Measurements from ENCODE around the gene CREB5.
"Not testable (repeated sequence)": the region's sequence is repeated elsewhere in the genome, so short reads cannot be mapped to it uniquely, and the experiment has no call there.

CREB5 gene

GRCh38 chr7:28811701-28812430 lies 399.5 kb downstream of the CREB5 start:
- Histone ChIP-seq H3K9ac (ENCODE audit: low read depth, low read length) (no peak overlapping the region), H3K9me3 (ENCODE audit: control insufficient read depth, insufficient read depth, low read length) (no peaks in the 10 kb centered on the region), H3K27me3 (ENCODE audit: control insufficient read depth, insufficient read depth, low read length) (no peaks in the 10 kb centered on the region), H3K36me3 (ENCODE audit: control insufficient read depth, insufficient read depth, low read length) (no peaks in the 10 kb centered on the region), H3K4me1 (ENCODE audit: control insufficient read depth, insufficient read depth, low read length) (peaks cover 2% of the 10 kb centered on the region), H3K4me3 (ENCODE audit: low read depth, low read length) (no peak overlapping the region)

DNA sequence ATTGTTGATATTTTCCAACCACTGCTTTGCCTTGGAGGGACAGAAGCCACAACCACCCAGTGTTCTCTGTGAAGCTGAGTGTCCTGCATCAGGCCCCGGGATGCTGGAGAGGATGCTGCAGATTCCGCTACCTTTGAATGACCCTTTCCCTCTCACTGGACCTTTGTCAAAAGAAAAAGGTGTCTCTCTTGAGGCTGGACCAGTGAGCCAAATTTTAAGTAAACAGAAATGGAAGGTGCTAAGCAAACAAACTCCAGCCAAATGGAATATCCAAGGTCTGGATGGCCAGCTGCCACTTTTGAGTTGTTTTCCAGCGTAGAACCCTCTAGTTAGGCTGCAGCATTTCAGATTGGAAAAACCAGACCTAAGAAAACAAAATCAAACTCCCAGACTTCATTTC lies 400.3 kb downstream of the CREB5 start:
- H3K27me3 ChIP-seq (ENCODE audit: control insufficient read depth, insufficient read depth, low read length) = no peaks in the 10 kb centered on the region
- peaks cover 2% of the 10 kb centered on the region for H3K4me1 ChIP-seq (ENCODE audit: control insufficient read depth, insufficient read depth, low read length)
- H3K9me3 ChIP-seq (ENCODE audit: control insufficient read depth, insufficient read depth, low read length) = no peaks in the 10 kb centered on the region
- no peak overlapping the region for H3K9ac ChIP-seq (ENCODE audit: low read depth, low read length)
- H3K36me3 ChIP-seq (ENCODE audit: control insufficient read depth, insufficient read depth, low read length) = no peaks in the 10 kb centered on the region
- no peak overlapping the region for H3K4me3 ChIP-seq (ENCODE audit: low read depth, low read length)

DNA sequence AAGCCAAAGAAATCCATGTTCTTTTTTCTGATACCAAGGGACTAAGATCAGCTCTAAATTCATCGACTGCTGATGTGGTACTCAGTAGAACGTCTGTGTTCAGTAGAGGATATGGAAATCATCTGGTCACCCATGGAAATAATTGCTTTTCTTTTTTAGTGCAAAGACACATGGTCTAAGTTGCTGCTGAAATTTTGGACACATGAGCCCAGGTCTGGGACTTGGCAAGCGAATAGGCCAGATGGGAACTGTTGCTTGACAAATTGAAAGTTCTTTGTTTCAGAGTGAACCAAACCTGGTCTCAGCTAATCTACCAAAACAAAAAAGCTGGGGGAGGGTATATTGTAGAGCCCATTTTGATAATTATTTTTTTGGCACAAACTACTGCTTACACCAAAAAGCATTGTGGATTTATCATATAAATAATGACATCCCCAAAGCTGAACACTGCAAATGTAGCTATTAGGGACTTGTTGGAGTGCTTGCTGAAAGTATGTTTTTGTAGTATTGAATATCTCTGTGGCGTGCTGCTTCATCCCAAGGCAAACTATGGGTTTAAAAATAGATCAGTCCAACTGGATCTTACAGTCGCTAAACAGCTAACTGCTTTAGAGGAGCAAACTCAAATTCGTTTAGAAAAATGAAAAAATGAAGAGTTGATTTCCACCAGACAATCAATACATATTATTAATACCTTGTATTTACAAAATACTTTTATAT lies 401.1 kb downstream of the CREB5 start:
- H3K9ac ChIP-seq (ENCODE audit: low read depth, low read length) = no peak overlapping the region
- peaks cover 2% of the 10 kb centered on the region for H3K4me1 ChIP-seq (ENCODE audit: control insufficient read depth, insufficient read depth, low read length)
- no peaks in the 10 kb centered on the region for H3K9me3 ChIP-seq (ENCODE audit: control insufficient read depth, insufficient read depth, low read length)
- no peaks in the 10 kb centered on the region for H3K27me3 ChIP-seq (ENCODE audit: control insufficient read depth, insufficient read depth, low read length)
- H3K36me3 ChIP-seq (ENCODE audit: control insufficient read depth, insufficient read depth, low read length) = no peaks in the 10 kb centered on the region
- no peak overlapping the region for H3K4me3 ChIP-seq (ENCODE audit: low read depth, low read length)

GRCh38 chr7:28815369-28815927 lies 403.1 kb downstream of the CREB5 start:
- Histone ChIP-seq H3K9me3 (ENCODE audit: control insufficient read depth, insufficient read depth, low read length) (no peaks in the 10 kb centered on the region), H3K27me3 (ENCODE audit: control insufficient read depth, insufficient read depth, low read length) (no peaks in the 10 kb centered on the region), H3K36me3 (ENCODE audit: control insufficient read depth, insufficient read depth, low read length) (no peaks in the 10 kb centered on the region), H3K4me1 (ENCODE audit: control insufficient read depth, insufficient read depth, low read length) (no peaks in the 10 kb centered on the region), H3K4me3 (ENCODE audit: low read depth, low read length) (no peak overlapping the region), H3K9ac (ENCODE audit: low read depth, low read length) (no peak overlapping the region)

- no peaks in the 10 kb centered on the region for H3K4me1 ChIP-seq (ENCODE audit: control insufficient read depth, insufficient read depth, low read length)
- H3K9ac ChIP-seq (ENCODE audit: low read depth, low read length) = no peak overlapping the region
- H3K36me3 ChIP-seq (ENCODE audit: control insufficient read depth, insufficient read depth, low read length) = no peaks in the 10 kb centered on the region
- H3K9me3 ChIP-seq (ENCODE audit: control insufficient read depth, insufficient read depth, low read length) = no peaks in the 10 kb centered on the region
- H3K27me3 ChIP-seq (ENCODE audit: control insufficient read depth, insufficient read depth, low read length) = no peaks in the 10 kb centered on the region
- no peak overlapping the region for H3K4me3 ChIP-seq (ENCODE audit: low read depth, low read length)
Observed at GRCh38 chr7:28815928-28816373, 403.6 kb downstream of the CREB5 start.

GRCh38 chr7:28818996-28819395 lies 406.7 kb downstream of the CREB5 start:
- Histone ChIP-seq H3K4me3 (ENCODE audit: low read depth, low read length) (no peak overlapping the region), H3K9me3 (ENCODE audit: control insufficient read depth, insufficient read depth, low read length) (no peaks in the 10 kb centered on the region), H3K27me3 (ENCODE audit: control insufficient read depth, insufficient read depth, low read length) (no peaks in the 10 kb centered on the region), H3K9ac (ENCODE audit: low read depth, low read length) (no peak overlapping the region), H3K4me1 (ENCODE audit: control insufficient read depth, insufficient read depth, low read length) (peaks cover 5% of the 10 kb centered on the region), H3K36me3 (ENCODE audit: control insufficient read depth, insufficient read depth, low read length) (no peaks in the 10 kb centered on the region)

DNA sequence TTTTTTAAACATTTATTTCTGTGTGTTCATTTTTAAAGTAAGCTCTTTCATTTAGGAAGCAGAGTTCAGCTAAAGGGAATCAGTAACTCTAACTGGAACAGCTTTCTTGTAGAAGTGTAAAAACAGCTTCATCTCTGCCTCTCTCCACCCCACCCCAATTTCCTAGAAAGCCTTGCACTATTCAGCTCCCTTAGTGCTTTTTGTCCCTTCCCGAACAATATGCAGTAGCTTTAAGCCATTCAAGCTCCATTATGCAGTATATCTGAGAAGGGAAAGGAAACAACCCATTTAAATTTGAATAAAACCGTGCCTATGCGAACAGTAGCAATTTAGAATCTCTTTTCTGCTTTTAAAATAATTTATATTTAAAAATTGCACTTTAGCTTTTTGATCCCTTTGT lies 411.3 kb downstream of the CREB5 start:
- Histone ChIP-seq H3K9me3 (ENCODE audit: control insufficient read depth, insufficient read depth, low read length) (no peaks in the 10 kb centered on the region), H3K36me3 (ENCODE audit: control insufficient read depth, insufficient read depth, low read length) (no peaks in the 10 kb centered on the region), H3K4me3 (ENCODE audit: low read depth, low read length) (no peak overlapping the region), H3K27me3 (ENCODE audit: control insufficient read depth, insufficient read depth, low read length) (no peaks in the 10 kb centered on the region), H3K4me1 (ENCODE audit: control insufficient read depth, insufficient read depth, low read length) (peaks cover 5% of the 10 kb centered on the region), H3K9ac (ENCODE audit: low read depth, low read length) (no peak overlapping the region)

DNA sequence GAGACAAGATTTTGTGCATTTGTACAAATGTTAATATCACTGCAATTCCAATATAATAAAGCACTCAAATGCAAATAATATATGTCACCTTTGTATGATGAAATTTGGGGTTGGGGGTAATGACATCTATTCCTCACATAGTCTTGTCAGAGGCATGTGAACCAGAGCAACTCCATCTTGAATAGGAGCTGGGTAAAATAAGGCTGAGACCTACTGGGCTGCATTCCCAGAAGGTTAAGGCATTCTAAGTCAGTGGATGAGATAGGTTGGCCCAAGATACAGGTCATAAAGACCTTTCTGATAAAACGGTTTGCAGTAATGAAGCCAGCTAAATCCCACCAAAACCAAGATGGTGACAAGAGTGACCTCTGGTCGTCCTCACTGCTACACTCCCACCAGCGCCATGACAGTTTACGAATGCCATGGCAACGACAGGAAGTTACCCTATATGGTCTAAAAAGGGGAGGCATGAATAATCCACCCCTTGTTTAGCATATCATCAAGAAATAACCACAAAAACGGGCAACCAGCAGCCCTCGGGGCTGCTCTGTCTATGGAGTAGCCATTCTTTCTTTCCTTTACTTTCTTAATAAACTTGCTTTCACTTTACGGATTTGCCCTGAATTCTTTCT lies 413.6 kb downstream of the CREB5 start:
- not testable (repeated sequence) for H3K4me3 ChIP-seq (ENCODE audit: low read depth, low read length); H3K9me3 ChIP-seq (ENCODE audit: control insufficient read depth, insufficient read depth, low read length); H3K4me1 ChIP-seq (ENCODE audit: control insufficient read depth, insufficient read depth, low read length); H3K36me3 ChIP-seq (ENCODE audit: control insufficient read depth, insufficient read depth, low read length); H3K27me3 ChIP-seq (ENCODE audit: control insufficient read depth, insufficient read depth, low read length); H3K9ac ChIP-seq (ENCODE audit: low read depth, low read length)

DNA sequence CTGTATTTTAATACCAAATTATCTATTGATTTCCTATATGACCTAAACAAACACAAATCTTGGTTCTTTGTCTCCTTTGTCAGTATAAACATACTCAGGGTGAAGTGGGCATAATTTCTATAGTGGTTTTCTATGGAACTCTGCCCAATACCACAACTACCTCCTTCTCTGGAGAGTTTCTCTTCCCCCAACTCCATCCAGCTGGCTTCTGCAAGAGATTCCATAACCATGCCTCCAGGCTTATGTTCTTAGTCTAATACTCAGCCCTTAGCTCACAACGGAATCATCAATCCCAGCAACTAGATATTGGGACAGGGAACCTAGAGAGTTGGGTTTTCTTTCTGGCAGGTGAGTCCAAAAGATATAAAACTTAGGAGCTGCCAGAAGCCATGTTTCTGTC lies 418.5 kb downstream of the CREB5 start:
- Histone ChIP-seq H3K4me1 (ENCODE audit: control insufficient read depth, insufficient read depth, low read length) (no peaks in the 10 kb centered on the region), H3K9me3 (ENCODE audit: control insufficient read depth, insufficient read depth, low read length) (no peaks in the 10 kb centered on the region), H3K27me3 (ENCODE audit: control insufficient read depth, insufficient read depth, low read length) (no peaks in the 10 kb centered on the region), H3K9ac (ENCODE audit: low read depth, low read length) (no peak overlapping the region), H3K36me3 (ENCODE audit: control insufficient read depth, insufficient read depth, low read length) (no peaks in the 10 kb centered on the region), H3K4me3 (ENCODE audit: low read depth, low read length) (no peak overlapping the region)

DNA sequence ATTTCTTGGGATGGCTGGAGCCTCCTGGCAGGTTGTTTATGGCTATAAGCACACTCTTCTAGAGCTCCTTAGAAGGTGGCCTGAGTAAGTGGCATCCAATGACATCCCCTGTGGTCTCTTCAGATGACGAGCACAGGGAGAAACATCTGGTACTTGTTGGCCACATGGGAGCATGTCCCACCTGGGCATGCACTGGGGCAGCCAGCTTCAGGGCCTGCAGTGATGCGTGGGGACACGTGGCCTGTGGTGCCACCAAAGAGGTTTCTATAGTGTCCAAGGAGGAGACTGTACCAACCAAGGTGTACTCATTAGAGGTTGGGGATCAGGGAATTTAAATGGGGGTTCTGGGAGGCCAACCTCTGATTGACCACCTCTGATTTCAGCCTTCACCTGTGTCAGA lies 420.4 kb downstream of the CREB5 start:
- H3K4me1 ChIP-seq (ENCODE audit: control insufficient read depth, insufficient read depth, low read length) = no peaks in the 10 kb centered on the region
- H3K9me3 ChIP-seq (ENCODE audit: control insufficient read depth, insufficient read depth, low read length) = peaks cover 3% of the 10 kb centered on the region
- H3K36me3 ChIP-seq (ENCODE audit: control insufficient read depth, insufficient read depth, low read length) = no peaks in the 10 kb centered on the region
- H3K27me3 ChIP-seq (ENCODE audit: control insufficient read depth, insufficient read depth, low read length) = no peaks in the 10 kb centered on the region
- H3K9ac ChIP-seq (ENCODE audit: low read depth, low read length) = no peak overlapping the region
- H3K4me3 ChIP-seq (ENCODE audit: low read depth, low read length) = no peak overlapping the region

- no peaks in the 10 kb centered on the region for H3K27me3 ChIP-seq (ENCODE audit: control insufficient read depth, insufficient read depth, low read length)
- H3K9me3 ChIP-seq (ENCODE audit: control insufficient read depth, insufficient read depth, low read length) = peaks cover 5% of the 10 kb centered on the region
- H3K9ac ChIP-seq (ENCODE audit: low read depth, low read length) = no peak overlapping the region
- no peak overlapping the region for H3K4me3 ChIP-seq (ENCODE audit: low read depth, low read length)
- H3K36me3 ChIP-seq (ENCODE audit: control insufficient read depth, insufficient read depth, low read length) = no peaks in the 10 kb centered on the region
- H3K4me1 ChIP-seq (ENCODE audit: control insufficient read depth, insufficient read depth, low read length) = no peaks in the 10 kb centered on the region
Observed at GRCh38 chr7:28835800-28836199, 423.5 kb downstream of the CREB5 start.

All from iPS-15b (cell line).